Stimulated activated CD4-positive, alpha-beta T cell treated with anti-CD3 and anti-CD28 coated beads, Interleukin-2, amount 100 ng/mL, for 48 hours (primary cell): ENCODE measurements around the gene CHST6.
A peak's percentile ranks its signal among the peaks of the same experiment; 100 is the strongest.
"Not testable (repeated sequence)": the region's sequence is repeated elsewhere in the genome, so short reads cannot be mapped to it uniquely, and the experiment has no call there.

Source experiments
- DNase-seq, 2 donors: peaks; one replicate each; pipeline ENCODE4 v3.0.0-alpha.2; 2020

CHST6 gene

DNA sequence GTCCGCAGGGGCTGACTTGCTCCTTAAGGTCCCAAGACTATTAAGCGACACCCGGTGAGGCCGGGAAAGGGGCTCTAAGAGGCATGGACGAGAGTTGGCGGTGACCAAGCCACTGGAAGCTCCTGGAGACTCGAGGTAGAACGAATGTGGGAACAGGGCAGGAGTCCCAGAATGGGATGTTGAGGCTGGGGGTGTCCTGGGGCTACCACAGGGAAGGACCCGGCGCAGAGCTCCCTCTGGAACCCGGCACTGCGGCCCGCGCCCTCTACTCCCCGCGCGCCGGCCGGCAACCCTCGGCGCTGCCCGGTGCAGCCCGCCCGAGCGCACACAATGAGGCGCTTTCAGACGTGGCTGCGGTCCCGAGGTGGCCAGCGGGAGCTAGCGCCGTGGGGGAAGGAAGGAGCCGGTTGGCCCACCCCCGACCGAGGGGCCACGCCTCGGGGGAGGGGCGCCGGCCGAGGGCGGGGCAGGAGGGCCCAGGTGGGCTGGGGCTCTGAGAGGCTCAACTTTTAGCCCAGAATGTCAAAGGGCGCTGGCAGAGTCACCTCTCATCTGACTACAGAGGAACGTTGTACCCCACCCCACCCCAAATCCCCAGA, at the start of gene CHST6:
CHST6 (minus strand) TSS at position 366 of the 599 bp plus-strand sequence. CDS start 15,613 bp downstream, outside the sequence.
- DNase-seq: peak in 1 of 2 donors; percentile 5

DNA sequence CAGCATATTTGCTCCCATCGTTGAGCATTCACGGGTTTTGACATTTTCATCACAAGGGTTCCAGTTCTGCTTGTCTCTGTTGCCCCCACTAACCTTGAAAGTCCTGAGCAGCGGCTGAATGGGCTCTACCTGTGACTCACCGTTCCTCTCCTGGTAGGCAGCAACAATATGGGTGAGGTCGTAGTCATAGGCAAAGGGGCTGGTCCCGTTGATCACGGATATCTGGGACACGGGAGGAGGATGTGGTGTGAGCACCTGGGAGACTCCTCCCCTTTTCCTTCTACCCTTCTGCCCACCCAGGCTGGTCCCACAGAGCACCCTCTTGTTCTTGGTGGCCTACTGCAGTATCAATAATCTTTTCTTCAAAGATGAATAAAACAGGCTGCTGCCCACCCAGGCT, 47.2 kb upstream of the CHST6 start:
- DNase-seq: not testable (repeated sequence)

DNA sequence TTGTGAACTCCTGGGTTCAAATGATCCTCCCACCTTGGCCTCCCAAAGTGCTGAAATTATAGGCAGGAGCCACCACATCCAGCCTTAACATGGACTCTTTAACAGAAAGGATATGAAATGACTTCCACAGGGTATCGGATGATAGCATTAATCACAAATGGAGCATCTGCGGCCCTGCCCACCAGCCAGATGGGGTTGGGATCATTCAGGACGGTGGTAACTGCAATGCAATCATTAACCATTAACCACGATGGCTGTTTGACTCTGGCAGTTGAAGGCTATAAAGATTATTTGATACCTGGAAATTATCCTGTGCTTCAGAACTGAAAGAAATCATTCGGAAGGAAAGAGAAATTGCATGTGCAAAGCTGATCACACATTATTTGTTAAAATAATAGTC, 46.0 kb upstream of the CHST6 start:
- no peak for DNase-seq

DNA sequence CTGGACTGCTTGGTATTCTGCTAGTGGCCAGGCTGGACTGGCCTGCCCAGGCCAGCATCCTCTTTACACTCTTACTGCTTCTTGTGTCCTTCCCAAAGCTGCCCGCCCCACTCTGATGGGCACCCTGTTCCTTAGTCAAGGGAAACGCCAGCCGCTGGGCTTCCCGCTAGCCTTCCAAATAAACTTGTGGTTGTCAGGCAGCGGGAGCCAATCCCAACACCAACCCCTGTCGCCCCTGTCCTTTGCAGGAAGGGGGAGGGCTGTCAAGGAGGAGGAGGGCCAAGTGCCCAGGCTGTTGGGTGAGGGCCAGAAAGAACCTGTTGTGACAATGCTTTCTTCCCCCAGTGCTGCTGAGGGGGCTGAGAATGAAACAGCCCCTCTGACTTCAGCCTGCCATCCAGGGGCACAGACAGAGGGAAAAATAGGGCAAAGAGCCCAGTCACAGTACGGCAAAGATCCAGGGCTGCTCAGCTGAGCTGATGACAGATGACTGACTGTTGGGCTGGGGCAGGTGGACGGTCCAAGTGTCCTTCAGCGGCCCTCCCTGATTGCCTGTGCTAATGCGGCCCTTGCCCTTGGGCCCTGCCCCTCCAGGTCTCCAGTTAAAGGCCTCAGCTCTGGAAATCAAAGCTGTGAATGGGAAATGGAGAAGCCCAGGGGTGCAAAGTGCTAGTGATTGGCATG, 43.8 kb upstream of the CHST6 start:
- DNase-seq: not testable (repeated sequence)

DNA sequence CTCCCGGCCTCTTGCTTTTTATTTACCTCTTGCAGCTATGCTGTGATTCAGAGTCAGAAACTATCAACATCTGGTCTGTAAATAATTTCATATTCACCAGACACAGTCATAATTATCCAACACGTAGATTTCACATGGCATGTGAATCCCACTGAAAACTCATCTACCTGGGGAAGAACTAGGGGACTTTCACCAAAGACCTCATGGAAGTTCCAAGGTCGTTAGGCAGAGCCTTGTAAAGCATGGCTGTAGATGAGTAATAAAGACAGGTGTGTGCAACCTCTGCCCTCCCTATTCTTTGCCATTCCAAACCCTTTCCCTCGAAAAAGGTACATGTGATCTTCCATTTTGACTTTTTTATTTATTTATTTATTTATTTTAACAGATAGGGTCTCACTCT, 42.5 kb upstream of the CHST6 start:
- DNase-seq: no peak

DNA sequence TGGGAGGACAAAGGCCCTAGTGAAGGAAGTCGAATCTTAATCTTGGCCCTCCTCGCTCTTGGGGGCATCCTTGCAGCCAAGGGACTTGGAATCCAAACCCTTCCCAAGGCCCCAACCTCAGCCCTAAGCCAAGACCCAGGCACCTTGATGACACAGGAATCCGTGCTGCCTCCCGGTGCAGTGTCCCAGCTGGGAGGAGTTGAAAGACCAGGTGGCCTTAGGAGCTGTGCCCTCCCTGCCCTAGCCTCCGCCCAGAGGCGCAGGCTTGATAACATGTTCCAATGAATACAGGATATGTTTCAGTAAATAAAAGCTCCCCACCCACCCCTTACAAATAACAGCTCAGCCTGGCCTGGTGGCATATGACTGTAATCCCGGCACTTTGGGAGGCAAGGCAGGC, 40.7 kb upstream of the CHST6 start, which contains the start of gene CHST5:
CHST5 (minus strand) TSS at position 208 of the 400 bp plus-strand sequence. CDS start 5,724 bp downstream, outside the sequence.
- DNase-seq: no peak

DNA sequence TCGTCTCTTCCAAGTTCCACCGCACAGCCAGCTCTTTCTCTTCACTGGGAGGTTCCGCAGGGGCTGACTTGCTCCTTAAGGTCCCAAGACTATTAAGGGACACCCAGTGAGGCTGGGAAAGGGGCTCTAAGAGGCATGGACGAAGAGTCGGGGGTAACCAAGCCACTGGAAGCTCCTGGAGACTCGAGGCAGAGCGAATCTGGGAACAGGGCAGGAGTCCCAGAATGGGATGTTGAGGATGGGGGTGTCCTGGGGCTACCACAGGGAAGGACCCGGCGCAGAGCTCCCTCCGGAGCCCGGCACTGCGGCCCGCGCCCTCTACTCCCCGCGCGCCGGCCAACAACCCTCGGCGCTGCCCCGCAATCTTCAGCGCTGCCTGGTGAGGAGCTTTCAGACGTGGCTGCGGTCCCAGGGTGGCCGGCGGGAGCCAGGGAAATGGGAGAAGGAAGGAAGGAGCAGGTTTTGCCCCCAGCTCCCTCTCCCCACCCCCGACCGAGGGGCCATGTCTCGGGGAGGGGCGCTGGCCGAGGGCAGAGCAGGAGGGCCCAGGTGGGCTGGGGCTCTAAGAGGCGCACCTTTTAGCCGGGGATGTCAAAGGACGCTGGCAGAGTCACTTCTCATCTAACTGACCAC, 40.1 kb upstream of the CHST6 start:
- DNase-seq: no peak

DNA sequence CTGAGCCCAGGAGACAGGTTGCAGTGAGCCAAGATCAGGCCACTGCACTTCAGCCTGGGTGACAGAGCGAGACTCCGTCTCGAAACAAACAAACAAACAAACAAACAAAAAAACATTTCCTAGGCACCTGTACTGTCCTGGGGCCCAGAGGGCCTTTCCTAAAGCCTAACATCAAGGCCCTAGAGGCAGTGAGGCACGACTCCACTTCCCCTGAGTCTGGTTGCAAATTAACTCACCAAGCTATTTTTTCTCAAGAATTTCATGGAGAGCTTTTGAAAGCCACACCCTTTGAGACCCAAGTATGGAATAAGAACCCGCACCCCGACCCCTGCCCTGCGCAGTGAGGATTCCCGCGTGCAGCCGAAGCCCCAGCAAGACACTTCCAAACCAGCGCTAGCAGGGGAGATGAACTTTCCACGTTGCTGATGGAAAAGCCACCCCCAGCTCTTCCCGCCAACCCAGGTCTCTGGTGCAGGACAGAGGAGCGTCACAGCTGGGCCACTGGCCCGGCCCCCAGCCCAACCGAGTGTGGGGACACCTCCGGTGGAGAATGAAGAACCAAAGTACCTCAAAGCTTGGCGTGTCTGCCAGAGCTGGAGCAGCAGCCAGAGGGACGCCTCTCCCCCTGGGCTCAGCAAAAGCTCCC, 39.4 kb upstream of the CHST6 start:
- no peak for DNase-seq

DNA sequence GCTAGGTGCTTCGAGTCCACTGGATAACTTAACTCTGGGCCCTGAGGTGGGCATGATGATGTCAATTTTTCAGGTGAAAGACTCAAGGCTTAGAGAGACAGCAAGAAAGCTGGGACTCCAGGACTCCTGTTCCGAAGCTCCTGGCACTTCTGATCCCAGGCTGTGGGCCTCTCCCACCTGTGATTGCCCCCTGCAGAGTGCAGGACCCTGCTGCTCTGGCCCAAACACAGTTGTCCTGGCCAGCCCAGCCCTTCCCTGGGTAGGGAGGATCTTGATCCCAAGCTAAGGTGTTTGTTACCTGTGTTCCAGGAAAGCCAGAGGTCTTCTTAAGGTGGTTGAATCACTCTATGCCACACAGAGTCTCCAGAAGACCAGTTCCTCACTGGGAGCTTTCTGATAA, 37.5 kb upstream of the CHST6 start:
- no peak for DNase-seq

DNA sequence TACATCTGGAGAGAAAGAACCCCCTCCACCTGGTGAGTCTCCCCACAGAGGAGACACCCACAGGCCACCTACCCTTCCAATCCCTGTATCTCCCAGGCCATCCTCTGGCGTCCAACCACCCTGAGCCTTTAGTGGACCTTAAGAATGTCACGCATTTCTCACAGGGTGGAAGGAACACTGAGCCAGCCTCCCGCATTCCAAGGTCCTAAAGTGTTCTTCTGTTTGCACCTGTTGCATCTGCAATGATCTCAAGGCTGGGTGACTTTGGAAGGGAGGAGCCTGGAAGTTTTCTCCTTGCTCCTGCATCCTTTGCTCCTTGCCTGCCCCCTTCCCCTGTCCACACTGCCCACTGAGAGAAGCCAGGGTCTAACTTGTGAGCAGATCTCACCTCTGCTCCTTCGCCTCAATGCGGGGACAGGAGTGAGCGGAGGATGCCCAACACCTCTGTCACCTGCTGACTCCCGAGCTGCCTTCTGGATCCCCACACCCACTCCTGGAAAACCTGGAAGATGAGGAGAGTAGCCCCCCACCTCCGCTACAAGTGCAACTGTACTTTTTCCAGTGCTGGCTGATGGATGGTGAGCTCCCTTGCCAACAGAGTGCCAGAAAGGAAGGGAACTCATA, 37.0 kb upstream of the CHST6 start:
- no peak for DNase-seq

DNA sequence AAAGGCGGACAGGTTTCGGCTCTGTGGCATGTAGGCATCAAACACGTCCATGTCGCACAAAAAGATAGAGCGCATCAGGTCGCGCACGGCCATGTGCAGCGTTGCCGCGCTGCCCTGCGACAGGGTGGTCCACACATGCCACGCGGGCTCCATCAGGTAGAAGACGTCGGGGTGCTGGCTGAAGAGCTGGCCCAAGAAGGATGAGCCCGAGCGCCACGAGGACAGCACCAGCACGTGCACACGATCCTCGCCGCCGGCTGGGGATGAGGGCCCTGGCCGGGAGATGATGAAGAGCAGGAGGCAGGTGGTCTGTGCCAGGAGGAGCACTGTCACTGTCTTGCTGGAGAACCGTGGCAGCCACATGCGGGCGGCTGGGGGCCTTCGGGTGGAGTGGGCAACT, 34.7 kb upstream of the CHST6 start:
- no peak for DNase-seq

DNA sequence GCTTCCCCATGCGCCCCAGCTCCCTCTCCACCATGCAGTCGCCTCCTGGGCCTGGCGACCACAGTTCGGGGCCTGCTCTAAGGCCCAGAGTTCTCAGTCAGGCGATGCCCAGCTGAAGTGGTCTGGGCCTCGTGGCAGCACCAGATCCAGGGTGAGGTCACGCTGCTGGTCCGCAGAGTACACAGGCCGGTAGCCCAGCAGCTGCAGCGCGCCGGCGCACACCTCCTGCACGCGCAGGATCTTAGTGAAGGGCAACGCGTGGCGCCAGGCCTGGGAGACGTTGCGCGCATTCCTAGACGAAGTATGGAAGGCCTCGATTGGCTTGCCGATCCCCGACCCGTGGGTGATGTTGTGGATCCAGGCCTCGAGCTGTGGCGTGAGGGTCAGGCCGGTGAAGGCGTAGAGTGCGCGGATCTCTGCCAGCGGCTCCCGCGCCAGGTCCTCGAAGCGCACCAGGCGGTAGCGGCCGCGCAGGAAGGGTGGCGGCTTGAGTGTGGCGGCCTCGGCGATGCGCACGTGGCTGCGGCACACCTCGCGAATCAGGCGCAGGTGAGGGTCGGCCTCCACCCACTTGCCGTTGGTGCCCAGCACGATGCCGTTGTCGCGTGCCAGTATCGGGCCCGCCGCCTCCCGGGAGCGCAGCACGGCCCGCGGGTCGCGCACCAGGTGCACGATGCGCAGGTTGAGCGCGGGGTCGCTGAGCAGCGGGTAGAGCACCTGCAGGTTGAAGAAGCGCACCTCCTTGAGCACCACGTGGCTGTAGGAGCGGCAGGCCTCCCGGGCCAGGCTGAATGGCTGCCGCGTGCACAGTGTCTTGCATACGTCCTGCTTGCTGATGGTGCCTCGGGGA, 34.0 kb upstream of the CHST6 start:
- DNase-seq: no peak

DNA sequence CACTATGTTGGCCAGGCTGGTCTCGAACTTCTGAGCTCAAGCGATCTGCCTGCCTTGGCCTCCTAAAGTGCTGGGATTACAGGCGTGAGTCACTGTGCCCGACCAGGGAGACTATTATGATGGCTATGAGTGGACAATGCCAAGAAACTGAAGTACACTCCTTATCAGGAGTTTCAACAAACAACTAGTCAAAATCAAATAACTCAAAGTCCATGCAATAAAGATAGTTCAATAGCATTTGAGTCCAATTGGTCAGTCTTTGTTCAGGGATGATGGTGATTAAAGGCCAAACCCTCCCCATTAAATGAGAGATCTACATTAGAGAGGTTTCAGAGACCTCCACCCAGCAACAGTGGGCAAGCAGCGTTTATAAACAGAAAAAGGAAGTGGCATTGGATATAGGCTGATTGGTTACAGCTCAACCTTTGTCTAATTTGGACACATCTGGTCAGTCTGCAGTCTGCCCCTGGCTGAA, 32.6 kb upstream of the CHST6 start:
- no peak for DNase-seq

DNA sequence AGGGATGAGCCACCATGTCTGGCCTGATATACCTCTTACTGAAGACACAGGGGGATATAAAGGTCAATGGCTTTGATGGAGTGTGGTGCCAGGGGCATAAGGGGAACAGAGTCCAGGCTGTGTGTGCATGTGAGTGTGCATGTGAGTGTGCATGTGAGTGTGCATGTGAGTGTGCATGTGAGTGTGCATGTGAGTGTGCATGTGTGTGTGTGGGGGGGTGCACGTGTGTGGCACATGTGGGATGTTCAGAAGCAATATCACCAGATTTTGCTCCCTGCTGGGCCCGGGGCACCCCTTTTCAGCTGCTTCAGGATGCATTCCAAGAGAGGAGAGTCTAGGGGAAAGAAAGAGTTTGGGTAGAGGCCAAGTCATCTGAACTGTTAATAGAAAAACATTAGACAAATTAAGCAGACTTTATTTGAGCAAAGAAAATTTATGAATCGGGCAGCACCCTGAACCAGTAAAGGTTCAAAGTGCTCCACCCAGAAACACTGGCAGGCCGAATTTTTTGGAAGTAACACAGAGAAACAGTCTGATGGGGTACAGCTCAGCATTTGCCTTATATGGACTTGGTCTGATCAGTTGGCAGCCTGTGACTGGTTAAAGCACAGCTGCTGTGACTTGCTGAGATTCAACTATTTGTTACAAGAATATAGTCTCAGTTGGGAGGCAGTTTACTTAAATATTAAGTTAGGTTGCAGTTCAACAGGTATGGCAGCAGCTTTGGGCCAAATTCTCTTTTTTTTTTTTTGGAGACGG, 31.0 kb upstream of the CHST6 start:
- DNase-seq: no peak

DNA sequence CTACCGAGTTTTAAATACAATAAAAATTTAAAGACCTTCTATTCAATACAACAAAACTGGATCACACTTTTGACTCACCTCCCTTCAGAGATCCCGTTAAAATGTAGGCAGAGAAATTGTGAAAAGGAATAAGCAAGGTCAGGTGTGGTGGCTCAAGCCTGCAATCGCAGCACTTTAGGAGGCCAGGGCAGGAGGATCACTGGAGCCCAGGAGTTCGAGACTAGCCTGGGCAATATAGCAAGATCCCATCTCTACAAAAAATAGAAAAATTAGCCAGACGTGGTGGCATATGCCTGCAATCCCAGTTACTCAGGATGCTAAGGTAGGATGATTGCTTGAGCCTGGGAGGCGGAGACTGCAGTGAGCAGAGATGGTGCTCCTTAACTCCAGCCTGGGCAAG, 23.9 kb upstream of the CHST6 start:
- no peak for DNase-seq

DNA sequence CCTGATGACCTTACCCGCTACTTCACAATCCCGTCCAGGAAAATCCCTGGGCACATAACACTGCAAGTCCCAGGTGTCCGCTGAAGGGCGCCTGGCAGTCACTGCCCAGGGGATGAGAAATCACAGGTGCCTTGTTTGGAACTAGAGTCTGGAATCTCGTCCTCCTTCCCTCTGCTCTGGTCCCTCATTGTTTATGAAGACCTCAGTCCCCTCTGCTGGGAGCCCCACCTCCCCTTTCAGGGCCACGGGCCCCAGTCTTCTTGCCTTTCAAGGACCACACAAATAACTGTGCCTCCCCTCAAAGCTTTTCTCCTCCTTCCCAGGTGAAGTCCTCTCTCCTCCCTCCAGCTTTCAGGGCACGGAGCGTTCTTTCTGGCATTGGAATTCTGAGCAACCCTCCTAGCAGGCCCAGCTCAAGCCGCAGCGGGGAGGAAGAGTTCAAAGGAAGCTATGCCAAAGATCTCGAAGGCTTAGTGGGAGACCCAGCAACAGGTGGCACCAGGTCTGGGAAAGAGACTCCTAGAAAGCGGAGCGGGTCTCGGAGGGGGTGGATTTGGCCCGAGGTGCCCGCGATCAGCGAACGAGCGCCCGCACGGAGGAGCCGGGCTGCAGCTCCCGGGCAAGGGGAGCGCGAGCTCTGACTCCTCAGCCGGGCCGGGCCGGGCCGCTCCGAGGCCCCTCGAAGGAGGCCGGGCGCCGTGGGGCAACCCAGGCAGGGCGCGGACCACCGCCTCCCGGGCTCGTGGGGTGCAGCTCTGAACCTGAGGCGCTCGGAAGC, 21.1 kb upstream of the CHST6 start:
- DNase-seq: peak; percentile 16 to 18

DNA sequence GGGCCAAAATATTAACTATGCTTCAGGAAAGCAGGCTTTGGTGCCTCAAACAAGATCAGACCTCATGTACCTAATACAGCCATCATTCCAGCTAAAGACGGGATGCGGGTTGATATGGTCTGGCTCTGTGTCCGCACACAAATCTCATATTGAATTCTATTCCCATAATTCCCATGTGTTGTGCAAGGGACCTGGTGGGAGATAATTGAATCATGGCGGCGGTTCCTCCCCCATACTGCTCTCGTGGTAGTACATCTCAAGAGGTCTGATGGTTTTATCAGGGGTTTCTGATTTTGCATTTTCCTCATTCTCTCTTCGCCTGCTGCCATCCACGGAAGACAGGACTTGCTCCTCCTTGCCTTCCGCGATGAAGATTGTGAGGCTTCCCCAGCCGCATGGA, 19.1 kb upstream of the CHST6 start:
- DNase-seq: no peak

DNA sequence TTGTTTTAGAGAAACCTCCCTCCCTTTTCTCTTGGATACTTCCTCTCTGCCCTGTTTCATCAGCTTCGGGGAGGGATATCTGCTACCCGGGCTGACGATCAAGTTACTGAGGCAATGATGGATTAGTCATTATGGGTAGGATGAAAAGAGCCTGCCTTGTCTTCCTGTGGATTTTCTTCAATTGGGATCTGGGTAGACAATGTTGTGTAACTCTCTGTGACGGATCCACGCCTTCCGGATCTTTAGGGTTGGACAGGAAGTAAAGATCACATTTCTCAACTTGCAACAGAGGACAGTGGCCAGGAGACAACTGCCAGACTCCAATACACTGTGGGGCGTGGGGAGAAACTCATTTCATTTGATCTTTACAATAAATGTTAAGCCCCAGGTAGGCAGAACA, 11.3 kb upstream of the CHST6 start:
- no peak for DNase-seq

DNA sequence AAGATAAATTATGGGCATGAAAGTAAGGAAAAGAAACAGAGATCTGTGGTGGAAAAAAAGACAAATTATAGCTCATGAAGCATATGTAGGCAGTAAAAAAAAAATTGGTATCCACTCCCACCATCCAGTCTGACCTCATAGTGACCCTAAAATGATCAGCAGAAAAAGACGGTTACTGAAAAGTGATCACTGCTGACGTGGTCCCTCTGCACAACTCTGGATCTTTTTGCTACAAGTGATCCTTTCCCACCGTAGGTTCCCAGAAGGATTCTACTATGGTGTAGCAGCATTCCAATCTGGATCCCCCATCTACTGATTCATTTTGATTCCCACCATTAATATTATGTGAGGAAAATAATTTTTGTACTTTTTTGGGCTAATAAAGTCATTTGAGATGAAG, 10.9 kb upstream of the CHST6 start:
- DNase-seq: no peak

DNA sequence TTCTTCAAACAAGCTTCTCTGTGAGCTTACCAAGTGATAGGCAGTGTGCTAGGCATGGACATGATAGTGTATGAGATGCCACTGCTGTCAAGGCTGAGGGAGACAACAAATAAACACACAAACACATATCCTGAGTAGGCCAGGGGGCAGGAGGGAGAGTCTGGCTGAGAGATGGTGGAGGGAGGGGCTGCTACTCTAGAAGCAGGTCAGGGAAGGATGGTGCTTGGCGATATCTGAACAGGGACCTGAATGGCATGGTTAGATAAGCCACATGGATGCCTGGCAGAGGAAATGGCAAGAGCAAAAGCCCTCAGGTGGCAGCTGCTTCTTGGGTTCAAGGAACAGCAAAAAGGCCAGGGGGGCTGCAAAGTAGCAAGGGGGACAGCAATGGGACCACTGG, 8.6 kb upstream of the CHST6 start:
- DNase-seq: no peak
